GM10847 (cell line): Measurements from ENCODE around the gene CENPU.

ENCODE experiments used
- POLR2A ChIP-seq: IDR thresholded peaks from 2 replicates; pipeline ENCODE4 v1.6.1; 2011; ENCODE audit not compliant: insufficient read length; ENCODE audit errors: extremely low read depth

CENPU gene

DNA sequence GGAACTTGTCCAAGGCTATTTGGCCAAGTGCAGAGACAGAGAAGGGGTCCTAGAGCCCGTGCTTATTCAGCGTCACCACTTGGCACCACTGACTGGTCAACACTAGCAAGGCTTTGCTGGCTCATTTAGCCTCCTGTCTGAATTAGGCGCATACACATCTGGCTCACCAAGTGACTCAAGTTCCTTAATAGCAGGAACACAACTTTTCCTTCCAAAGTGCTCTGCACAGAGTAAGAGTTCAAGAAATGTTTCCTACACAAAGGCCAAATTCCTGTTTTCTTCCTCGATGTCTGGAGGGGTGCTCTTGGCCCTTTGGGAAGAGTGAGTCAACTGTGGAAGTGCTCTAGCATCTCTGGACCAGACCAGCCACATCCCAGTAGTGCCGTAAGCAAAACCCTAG lies 26.8 kb upstream of the CENPU start:
- TF ChIP-seq POLR2A, result no peak

DNA sequence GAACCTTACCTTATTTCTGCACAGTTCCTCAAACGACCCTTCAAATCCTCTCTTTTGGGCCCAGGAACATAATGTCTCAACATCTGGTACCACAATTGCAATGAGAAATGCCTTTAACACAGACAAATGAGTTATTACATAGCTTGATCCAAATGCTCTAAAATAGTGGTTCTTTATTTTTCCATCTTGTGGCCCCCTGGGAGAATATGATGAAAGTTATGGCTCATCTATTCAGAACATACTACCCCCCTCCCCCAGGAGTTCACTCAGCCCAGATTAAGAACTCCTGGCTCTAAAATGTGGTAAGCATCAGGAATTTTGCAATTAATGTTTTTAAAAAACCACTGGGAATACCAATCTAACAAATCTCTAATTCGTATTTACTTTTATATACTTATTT lies 23.9 kb upstream of the CENPU start:
- no peak for TF ChIP-seq POLR2A

DNA sequence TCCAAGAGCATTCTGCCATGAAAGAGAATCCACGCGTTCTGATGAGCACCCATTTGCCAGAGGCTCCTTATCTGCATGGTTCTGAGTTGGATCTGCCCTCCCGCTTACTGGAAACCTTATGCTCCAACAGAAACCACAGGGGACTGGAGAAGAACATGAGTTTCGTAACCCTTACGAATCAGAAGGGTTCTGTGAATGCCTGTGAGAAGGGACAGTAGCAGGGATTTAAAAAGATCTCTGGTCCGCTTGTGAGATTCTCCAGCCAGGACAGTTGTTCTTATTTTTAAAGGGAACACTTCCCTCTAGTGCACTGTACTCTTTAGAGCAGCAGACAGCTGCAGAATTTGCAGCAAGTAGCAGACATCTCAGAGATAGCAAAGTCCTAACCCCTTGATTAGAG lies 22.5 kb upstream of the CENPU start:
- no peak for TF ChIP-seq POLR2A

DNA sequence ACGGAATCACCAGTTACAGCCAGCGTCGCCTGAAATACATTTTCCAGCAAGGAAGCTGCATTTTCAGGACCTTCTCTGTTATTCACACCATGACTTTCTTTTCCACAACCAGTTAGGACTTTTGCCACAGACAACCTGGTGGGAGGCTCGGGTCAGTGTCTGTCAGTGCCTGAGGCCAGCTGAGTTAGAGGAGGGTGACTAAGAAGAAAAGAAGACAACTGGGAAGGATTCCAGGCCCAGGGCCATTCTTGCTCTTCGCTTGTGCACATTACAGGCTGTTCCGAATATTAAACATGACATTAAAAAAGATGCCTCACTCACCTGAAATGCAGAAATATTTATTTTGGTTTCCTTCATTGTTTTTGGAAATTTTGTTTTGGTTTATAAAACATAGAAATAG lies 21.4 kb upstream of the CENPU start:
- TF ChIP-seq POLR2A, result no peak

DNA sequence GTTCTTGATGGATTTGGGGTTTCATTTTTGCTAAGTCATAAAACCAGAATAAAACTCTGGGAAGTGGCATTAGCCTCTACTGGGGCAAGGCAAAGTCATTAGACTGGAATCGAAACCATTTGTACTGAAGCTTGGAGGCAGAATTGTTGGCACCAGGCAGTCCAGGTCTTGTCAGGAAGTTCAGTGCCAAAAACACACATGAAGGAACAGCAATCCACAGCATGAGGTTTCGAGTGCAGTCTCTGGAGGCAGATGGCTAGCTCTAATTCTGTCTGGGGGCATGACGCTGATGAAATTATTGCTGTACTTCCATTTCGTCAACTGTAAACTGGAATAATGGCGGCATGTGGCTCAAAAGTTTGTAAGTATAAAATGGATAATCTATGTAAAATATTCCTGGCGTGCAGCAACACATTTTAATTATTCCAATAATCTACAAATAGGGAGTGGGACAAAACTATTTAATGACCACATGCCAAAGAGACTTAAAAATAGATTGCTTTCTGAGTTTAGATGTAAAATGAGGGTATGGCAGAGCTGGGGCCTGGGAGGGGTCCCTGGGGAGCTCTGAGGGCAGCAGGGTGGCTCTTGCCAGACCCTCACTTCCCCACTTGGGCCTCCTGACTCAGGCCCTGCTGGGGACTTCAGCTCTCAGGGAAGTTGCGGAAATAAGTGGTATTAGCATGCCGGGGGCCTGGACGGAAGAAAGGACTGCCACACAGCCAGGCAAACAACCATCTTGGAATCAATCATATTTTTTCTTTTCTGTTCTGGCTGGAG lies 18.8 kb upstream of the CENPU start:
- TF ChIP-seq POLR2A, result no peak

DNA sequence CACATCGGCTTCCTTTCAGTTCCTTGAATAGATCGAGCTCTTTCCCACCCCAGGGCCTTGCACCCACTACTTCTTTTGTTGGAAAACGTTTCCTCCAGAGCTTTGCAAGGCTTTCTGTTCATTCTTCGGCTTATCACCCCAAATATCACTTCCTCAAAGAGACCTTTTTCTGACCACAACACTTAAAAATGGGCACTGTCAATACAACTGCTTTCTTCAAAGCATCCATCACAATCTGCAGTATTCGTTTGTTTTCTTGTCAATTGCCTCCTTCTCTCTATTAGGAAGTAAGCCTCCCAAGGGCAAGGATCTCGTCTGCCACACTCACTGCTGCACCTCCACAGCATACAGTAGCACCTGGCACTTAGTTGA lies 17.7 kb upstream of the CENPU start:
- no peak for TF ChIP-seq POLR2A

DNA sequence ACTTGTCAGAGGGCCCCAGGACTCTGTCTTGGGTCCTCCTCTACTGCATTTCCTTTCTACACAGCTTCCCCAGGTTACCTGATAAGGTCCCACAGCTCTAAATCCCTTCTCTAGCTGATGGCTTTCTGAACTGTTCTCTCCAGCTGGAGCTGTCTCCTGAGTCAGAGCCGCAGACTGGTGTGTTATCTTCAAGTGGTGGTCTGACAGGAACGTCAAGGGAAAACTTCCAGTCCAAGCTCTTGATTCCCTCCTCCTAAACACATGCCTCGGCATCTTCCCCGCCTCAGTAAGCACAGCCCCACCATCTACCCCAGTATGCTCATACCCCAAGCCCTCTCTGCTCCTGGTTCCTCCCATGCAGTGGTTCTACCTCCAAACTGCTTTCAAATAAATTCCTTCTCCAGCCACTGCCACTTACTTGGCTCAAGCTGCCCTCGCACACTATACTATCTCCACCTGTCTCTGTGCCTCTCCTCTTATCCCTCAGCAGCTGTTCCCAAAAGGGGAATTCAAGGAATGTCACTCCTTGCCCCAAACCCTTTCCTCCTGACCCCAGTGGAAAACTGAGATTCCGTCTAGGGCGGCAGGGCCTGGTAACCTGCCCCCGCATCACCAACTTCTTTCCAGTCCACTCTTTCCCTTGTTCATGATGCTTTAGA lies 17.2 kb upstream of the CENPU start:
- no peak for TF ChIP-seq POLR2A

DNA sequence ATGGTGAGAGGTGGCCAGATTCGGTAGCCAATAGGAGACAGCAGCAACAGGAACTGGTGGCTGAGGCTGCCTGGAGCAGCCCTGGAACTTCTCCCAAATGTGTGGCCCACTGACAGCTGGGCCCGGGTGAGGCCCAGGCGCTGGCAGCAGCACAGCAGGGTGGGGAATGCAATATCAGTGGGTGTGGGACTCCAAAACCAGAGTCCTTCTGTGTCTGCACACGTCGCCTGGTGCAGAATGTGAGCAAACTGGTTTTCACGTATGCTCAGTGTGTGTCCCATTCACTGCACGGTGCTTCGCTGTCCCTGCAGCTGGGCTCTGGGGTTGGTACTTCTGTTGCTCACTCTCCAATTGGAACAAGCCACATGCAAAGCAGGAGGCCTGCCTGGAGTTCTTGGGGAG lies 14.4 kb upstream of the CENPU start:
- TF ChIP-seq POLR2A, result no peak

DNA sequence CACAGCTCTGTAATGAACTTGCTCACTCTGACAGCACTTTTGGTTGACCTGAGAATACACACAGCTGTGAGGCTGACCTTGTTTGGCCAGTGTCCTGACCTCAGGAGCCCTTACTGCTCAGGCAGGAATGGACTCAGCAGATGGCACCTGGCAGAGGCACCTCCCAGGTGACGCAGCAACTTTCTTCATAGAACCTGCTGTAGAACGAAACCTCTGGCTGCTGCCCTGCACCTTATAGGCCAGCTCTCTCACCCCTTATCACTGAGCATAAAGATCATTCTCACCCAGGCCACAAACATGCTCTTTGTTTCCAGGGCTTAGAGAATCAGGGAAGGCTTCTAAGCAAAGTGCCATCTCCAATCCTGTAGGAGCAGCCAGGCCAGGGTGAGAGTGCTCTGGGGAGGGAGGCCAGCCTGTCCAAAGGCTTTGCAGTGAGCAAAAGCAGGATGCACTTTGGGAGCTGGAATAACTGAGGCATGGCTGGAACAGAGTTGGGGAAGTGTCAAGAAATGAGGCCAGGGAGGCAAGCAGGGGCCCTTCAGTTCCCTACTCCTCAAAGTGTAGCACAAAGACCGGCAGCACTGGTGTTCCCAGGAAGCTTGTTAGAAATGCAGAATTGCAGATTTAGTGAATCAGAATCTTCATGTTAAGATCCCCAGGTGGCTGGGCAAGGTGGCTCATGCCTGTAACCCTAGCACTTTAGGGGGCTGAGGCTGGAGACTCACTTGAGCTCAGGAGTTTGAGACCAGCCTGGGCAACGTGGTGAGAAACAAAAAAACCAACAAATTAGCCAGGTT lies 13.3 kb upstream of the CENPU start:
- TF ChIP-seq POLR2A, result no peak

DNA sequence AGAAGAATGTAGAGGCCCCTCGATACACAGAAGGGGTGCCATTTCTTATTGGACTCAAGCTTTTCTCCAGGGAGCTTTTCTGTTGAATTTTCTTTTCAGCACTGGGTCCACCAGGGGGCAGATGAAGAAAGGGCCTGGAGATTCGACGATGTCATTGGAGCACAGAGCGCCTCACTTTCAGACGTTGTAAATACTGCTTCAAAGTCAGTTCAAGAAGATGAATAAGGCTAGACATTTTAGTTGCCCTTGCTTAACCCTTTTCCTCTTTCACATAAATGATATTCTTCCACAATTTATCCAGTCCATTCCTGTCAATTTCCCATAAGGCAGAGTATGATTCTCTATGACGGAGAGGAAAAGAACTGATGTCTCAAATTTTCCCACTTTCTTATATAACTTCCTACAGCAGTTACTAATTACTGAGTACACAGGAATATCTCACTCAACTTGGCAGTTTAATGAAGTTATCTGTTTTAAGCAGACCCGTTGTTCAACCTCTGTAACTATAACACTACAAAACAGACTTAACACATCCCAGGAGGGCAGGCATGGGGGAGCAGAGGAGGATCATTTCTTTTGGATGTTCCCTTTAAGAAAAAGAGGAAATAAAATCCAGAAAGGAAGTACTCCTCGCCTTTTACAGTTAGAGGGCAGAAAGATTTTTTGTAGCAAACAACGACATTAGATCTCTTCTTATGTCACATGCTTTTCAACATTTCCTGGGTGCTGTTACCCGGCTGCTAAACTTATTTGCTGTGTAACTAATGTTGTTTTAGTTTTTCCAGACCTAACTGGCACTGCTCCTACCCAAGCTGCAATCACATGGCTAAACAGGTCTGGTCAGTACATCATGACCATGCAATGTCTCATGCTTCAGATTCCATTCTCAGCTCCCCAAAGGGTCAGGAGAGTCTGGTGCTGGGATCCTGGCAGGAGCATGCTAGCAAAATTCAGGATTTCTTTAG lies 12.2 kb upstream of the CENPU start:
- no peak for TF ChIP-seq POLR2A

DNA sequence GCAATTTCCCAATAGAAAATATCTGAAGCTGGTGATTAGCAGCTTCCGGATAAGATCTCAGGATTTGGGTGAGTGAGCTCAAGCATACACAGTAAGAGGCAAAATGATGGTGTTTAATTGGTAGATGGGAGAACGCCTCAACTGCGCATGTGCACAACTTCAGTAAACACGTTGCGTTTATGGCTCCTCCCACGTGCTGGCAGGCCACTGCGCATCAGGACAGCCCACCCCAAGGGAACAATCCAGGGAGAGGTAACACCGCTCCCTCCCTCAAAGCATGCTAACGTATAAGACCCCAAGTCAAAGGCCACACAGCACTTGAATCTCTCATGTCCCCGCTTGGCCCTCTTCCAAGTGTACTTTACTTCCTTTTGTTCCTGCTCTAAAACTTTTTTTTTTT lies 10.3 kb upstream of the CENPU start:
- no peak for TF ChIP-seq POLR2A

DNA sequence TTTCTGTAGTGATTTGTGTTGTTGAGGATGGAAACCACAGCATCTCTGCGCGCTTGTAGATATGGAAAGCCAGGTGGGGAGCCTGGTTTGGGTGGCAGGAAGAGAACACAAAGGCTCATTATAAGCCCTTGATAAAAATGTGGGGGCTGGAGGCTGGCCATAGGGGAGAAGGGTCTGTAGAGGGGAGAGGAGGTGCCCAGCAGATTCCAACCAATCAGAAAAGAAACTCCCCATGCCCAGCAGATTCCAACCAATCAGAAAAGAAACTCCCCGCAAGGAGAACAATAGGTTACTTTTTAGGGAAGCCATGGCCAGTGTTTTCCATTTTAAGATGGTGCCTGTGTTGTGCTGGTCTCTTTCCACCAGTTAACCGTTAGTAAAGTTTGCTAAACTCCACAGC lies 9.8 kb upstream of the CENPU start:
- TF ChIP-seq POLR2A, result no peak

DNA sequence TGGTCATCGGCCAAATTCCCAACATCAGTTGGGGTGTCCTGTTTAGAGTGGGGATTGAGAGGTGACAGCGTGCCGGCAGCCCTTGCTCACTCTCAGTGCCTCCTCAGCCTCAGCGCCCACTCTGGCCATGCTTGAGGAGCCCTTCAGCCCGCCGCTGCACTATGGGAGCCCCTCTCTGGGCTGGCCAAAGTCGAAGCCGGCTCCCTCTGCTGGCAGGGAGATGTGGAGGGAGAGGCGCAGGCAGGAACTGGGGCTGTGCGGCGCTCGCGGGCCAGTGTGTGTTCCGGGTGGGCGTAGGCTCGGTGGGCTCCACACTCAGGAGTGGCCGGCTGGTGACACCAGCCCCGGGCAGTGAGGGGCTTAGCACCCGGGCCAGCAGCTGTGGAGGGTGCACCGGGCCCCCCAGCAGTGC lies 7.1 kb upstream of the CENPU start:
- no peak for TF ChIP-seq POLR2A

DNA sequence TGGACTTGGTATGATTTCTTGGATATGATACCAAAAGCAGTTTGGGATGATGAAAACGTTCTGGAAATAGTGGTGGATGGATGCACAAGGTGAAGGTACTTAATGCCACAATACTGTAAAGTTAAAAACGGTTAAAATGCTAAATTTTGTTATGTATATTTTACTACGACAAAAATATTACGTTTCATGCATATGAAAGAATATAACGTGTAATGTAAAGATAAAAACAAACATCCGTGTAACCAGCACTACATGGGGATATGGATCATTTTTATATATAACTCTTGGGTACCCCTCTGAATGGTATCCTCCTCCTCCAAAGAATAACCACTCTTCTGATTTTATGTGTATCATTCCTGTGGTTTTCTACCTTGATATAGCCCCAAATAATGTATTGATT lies 862 bp upstream of the CENPU start:
- no peak for TF ChIP-seq POLR2A

DNA sequence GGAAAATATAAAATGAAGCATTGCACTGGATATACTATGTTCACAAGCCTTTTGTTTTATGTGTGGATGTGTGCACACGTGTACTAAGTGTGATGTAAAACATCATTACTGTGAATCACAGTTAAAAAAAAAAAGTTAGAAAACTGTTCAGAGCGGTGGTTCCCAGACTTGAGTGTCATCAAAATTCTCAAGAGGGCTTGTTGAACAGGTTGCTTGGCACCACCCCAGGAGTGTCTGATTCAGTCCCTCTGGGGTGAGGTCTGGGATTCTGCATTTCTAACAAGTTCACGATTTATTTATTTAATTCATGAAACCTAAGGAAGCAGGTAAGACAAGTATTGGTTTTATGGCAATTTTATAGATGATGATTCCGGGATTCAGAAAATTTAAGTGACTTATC lies 1.8 kb downstream of the CENPU start:
- TF ChIP-seq POLR2A, result no peak
